ENCODE results near the gene TBC1D25. TPM values are rescaled to one million over a fixed set of nuclear protein-coding genes. Genes with fewer than 3 reads are reported as not detected.

TBC1D25 gene
- total and polyA plus RNA-seq, 12 donors: 6.1 to 22.6 (median 18.2) TPM

- peak overlapping the region in 9 of 10 donors; percentile 66 to 82 (median 77) for H3K27ac ChIP-seq
- H3K4me3 ChIP-seq: no peak overlapping the region
- ATAC-seq: peak in 6 of 8 donors; percentile 17 to 68 (median 55)
- no peak for DNase-seq
- H3K36me3 ChIP-seq: no peaks in the 10 kb centered on the region
- intact Hi-C loops (cut with DNase I): loop anchor here in 2 of 10 donors (2.0 kb wide), 1 partner anchor 15 kb away; the partner anchor contains the start of gene RBM3 (in 2 of the 2)
- 35 to 37% methylated on average over 13 of the region's 13 CpGs for WGBS, 2 donors
- TF ChIP-seq, protein P1, sequence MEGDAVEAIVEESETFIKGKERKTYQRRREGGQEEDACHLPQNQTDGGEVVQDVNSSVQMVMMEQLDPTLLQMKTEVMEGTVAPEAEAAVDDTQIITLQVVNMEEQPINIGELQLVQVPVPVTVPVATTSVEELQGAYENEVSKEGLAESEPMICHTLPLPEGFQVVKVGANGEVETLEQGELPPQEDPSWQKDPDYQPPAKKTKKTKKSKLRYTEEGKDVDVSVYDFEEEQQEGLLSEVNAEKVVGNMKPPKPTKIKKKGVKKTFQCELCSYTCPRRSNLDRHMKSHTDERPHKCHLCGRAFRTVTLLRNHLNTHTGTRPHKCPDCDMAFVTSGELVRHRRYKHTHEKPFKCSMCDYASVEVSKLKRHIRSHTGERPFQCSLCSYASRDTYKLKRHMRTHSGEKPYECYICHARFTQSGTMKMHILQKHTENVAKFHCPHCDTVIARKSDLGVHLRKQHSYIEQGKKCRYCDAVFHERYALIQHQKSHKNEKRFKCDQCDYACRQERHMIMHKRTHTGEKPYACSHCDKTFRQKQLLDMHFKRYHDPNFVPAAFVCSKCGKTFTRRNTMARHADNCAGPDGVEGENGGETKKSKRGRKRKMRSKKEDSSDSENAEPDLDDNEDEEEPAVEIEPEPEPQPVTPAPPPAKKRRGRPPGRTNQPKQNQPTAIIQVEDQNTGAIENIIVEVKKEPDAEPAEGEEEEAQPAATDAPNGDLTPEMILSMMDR (IDR thresholded peaks at IDR 0.05): no peak
- H3K9me3 ChIP-seq: no peaks in the 10 kb centered on the region
- H3K4me1 ChIP-seq: peaks cover 0 to 26% (median 8%) of the 10 kb centered on the region in 9 donors
- H3K27me3 ChIP-seq: peaks cover 0 to 5% (median 0%) of the 10 kb centered on the region in 7 donors
Measured at GRCh38 chrX:48589482-48590162, 50.1 kb downstream of the TBC1D25 start.

DNA sequence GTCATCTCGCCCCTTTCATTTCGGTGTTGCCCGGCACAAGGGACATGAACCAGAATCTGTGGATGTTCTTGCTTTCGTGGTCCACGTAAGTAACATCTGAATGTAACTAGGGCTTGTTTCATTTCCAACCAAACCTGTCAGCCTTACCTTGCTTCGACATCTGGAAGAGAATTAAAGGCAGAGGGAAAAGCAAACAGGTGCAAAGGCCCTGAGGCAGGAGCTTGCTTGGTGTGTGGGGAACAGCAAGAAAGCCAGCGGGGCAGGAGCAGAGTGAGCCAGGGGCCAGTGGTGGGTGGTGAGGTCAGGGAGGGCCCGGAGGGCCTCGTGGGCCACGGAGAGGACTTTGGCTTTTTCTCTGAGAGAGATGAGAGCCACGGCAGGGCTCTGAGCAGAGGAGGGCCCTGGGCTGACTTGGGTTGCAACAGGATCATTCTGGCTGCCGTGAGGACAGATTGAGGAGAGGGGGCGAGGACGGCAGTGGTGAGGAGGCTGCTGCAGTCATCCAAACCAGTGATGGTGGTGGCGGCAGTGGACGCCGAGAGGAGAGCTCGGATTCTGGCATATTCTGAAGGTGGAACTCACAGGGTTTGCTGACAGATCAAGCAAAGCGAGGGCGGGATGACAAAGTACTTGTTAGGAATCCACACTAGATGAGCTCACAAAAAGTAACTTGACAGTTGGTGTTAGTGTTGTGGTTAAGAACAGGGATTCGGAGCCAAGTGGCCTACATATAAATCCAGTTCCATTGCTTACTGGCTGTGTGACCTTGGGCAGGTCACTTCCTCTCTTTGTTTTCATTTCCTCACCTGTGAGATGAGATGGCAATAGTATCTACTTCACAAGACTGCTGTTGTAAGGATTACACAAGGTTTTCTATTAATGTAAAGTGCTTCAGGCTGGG, 50.9 kb downstream of the TBC1D25 start:
- ATAC-seq (peak in 4 of 8 donors; percentile 7 to 40 (median 24)), DNase-seq (no peak)
- Histone ChIP-seq H3K4me1 (peaks cover 0 to 26% (median 8%) of the 10 kb centered on the region in 9 donors), H3K9me3 (no peaks in the 10 kb centered on the region), H3K27ac (peak overlapping the region; percentile 66 to 82 (median 75)), H3K4me3 (no peak overlapping the region), H3K27me3 (peaks cover 0 to 5% (median 0%) of the 10 kb centered on the region in 7 donors), H3K36me3 (no peaks in the 10 kb centered on the region)
- intact Hi-C loops (cut with DNase I): loop anchor here in 2 of 10 donors (2.0 kb wide), 1 partner anchor 16 kb away; the partner anchor contains the start of gene RBM3 (in 2 of the 2)
- 93 to 95% methylated on average over 20 to 21 of the region's 21 CpGs for WGBS, 2 donors
- TF ChIP-seq, protein P1 (IDR thresholded peaks at IDR 0.05): no peak

DNA sequence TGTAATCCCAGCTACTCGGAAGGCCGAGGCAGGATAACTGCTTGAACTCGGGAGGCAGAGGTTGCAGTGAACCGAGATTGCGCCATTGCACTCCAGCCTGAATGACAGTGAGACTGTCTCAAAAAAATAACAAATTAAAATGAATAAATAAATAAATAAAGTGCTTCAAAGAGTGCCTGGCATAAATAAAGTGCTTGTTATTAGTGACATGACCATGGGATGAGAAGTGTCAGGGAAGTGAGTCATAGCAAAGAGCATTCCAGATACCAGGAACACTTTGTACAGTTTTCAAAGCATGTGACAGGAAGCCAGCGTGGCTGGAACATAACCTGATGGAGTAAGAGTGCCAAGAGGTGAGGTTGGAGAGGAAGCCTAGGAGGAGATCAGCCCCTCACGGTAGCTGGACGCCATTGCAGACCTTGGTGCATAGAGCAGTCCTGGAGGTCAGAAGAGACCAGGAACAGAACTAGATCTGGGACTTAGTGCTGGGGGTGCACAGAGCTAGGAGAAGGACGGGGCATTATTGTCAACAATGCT, 51.8 kb downstream of the TBC1D25 start:
- Histone ChIP-seq H3K27me3 (peaks cover 0 to 5% (median 0%) of the 10 kb centered on the region in 7 donors), H3K4me1 (peaks cover 0 to 26% (median 8%) of the 10 kb centered on the region in 9 donors), H3K9me3 (no peaks in the 10 kb centered on the region), H3K36me3 (no peaks in the 10 kb centered on the region), H3K4me3 (no peak overlapping the region), H3K27ac (peak overlapping the region; percentile 66 to 82 (median 75))
- 52 to 67% methylated on average over 9 of the region's 9 CpGs for WGBS, 2 donors
- DNase-seq (peak in 1 of 2 donors; percentile 44), ATAC-seq (peak; percentile 43 to 95 (median 92))
- intact Hi-C loops (cut with DNase I): loop anchor here in 2 of 10 donors (2.0 kb wide), 1 partner anchor 17 kb away; the partner anchor contains the start of gene RBM3 (in 2 of the 2)
- TF ChIP-seq, protein P1 (IDR thresholded peaks at IDR 0.05): peak in 7 of 9 donors; percentile 8 to 44 (median 20)

DNA sequence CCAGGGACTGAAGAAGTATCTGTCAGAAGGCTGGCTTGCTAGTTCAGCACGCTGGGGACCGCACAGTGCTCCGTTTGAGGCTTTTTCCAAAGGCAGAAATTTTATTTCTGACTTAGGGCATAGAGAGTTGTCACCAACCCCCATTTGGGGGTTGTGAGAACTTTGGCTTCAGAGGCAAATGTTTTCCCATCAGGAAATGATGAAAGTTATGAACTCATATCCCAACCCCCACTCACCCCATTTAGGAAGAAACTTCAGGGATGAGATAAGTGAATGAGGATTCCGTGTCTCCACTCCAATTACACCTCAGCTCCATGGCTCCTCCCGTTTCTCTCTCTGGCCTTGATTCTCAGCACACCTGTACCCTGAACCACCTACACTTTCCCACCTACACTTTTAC, 53.5 kb downstream of the TBC1D25 start:
- H3K27me3 ChIP-seq: peaks cover 0 to 5% (median 0%) of the 10 kb centered on the region in 7 donors
- no peaks in the 10 kb centered on the region for H3K36me3 ChIP-seq
- ATAC-seq: no peak
- 70 to 72% methylated on average over 5 of the region's 5 CpGs for WGBS, 2 donors
- peaks cover 0 to 30% (median 10%) of the 10 kb centered on the region in 9 donors for H3K4me1 ChIP-seq
- H3K27ac ChIP-seq: no peak overlapping the region
- H3K9me3 ChIP-seq: no peaks in the 10 kb centered on the region
- no peak for DNase-seq
- no peak overlapping the region for H3K4me3 ChIP-seq
- intact Hi-C loops (cut with DNase I): no loop called here
- TF ChIP-seq, protein P1 (IDR thresholded peaks at IDR 0.05): no peak

All from heart right ventricle (tissue), 16 donors.